ENCODE results near the gene ANXA6. TPM values are rescaled to one million over a fixed set of nuclear protein-coding genes. Genes with fewer than 3 reads are reported as not detected.

The ANXA6 gene
- total RNA-seq, 2 experiments from 2014 or later = 26.1 to 74.1 TPM

DNA sequence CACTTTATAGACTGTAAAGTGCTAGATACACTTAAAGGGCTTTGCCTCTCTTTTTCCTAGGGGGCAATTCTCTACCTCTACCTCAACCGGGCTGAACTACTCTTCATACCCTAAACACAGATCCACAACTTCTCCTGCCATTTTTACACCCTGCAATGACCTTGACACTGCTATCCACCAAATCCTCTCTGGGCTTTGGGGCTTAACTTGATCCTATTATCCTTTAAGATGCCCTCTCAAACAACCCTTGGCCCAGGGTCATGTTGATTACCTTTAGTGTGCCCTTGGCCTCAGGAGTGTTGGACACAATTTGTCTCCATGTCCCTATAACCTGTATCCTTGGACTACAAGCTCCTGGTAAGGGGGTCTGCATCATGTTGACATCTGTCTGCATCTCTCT, 19.5 kb downstream of the ANXA6 start:
- DNase-seq (ENCODE audit: low spot score) = no peak
- Histone ChIP-seq H4K20me1 (ENCODE audit: insufficient read depth, low read length) (no peaks in the 10 kb centered on the region), H3K4me1 (ENCODE audit: insufficient read depth, low read length, poor library complexity, severe bottlenecking) (peaks cover 92% of the 10 kb centered on the region), H3K9me3 (ENCODE audit: low read length) (no peaks in the 10 kb centered on the region), H3K4me2 (ENCODE audit: low read length) (no peak overlapping the region), H3K79me2 (ENCODE audit: insufficient read depth, low read depth, low read length) (no peaks in the 10 kb centered on the region), H3K4me3 (ENCODE audit: low read depth, low read length, poor library complexity, severe bottlenecking) (no peak overlapping the region), H2AFZ (ENCODE audit: low read length) (no peak overlapping the region), H3K27ac (ENCODE audit: low read depth, low read length, poor library complexity, severe bottlenecking) (no peak overlapping the region), H3K9me2 (ENCODE audit: insufficient read depth, low read length) (no peaks in the 10 kb centered on the region), H3K36me3 (ENCODE audit: insufficient read depth, low read length) (peaks cover 6% of the 10 kb centered on the region; the same call in 1 of the 2 replicates)
- no TSS peak for BruUV-seq (replicated peaks)
- ChIA-PET POLR2A (interaction anchor here (0.9 to 5.3 kb wide), 3 partner anchors 12 to 75 kb away, joined by 3 to 42 read pairs (median 3); no protein-coding TSS in a partner anchor), CTCF (ENCODE audit: unreplicated experiment) (interaction anchor here (1.0 kb wide), 1 partner anchor 12 kb away, joined by 3 read pairs; no protein-coding TSS in a partner anchor)
- intact Hi-C loops (cut with micrococcal nuclease; ENCODE audit: unreplicated experiment) = no loop called here
- no peak for TF ChIP-seq EZH2phosphoT487 (IDR thresholded peaks at IDR 0.05; ENCODE audit: borderline replicate concordance, low read depth, low read length)
- TF ChIP-seq, protein P1, sequence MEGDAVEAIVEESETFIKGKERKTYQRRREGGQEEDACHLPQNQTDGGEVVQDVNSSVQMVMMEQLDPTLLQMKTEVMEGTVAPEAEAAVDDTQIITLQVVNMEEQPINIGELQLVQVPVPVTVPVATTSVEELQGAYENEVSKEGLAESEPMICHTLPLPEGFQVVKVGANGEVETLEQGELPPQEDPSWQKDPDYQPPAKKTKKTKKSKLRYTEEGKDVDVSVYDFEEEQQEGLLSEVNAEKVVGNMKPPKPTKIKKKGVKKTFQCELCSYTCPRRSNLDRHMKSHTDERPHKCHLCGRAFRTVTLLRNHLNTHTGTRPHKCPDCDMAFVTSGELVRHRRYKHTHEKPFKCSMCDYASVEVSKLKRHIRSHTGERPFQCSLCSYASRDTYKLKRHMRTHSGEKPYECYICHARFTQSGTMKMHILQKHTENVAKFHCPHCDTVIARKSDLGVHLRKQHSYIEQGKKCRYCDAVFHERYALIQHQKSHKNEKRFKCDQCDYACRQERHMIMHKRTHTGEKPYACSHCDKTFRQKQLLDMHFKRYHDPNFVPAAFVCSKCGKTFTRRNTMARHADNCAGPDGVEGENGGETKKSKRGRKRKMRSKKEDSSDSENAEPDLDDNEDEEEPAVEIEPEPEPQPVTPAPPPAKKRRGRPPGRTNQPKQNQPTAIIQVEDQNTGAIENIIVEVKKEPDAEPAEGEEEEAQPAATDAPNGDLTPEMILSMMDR (conservative IDR thresholded peaks at IDR 0.05; ENCODE audit: low read length) = no peak

DNA sequence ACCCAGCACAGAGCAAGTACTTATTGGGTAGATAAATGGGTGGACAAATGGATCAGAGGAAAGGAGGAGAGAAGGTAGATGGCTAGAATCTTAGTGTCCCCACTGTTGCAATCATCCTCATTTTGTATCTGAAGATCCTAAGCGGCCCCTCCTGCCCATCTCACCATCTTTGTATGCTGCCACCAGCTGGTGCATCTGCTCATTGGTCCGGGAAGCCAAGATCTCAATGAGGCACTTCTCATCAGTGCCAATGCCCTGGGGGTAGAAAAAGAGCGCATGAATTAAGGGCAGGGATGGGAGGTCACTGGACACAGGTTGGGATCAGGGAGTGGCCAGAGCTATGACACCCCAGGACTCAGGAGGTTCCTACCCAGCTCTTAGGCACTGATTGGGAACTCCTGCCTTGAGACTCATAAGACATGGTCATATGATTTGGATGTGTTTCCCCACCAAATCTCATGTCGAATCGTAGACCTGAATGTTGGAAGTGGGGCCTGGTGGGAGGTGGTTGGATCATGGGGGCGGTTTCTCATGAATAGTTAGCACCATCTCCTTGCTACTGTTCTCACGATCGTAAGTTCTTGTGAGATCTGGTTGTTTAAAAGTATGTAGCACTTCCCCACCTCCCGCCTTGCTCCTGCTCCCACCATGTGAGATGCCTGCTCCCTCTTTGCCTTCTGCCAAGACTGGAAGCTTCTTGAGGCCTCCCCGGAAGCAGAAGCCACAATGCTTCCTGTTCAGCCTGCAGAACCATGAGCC, 20.3 kb downstream of the ANXA6 start:
- POLR2A ChIA-PET = interaction anchor here (0.5 to 5.3 kb wide), 4 partner anchors 12 to 565 kb away, joined by 3 to 42 read pairs (median 3); no protein-coding TSS in a partner anchor
- no peaks in the 10 kb centered on the region for H3K9me3 ChIP-seq (ENCODE audit: low read length)
- intact Hi-C loops (cut with micrococcal nuclease; ENCODE audit: unreplicated experiment) = no loop called here
- H3K4me3 ChIP-seq (ENCODE audit: low read depth, low read length, poor library complexity, severe bottlenecking) = no peak overlapping the region
- no peaks in the 10 kb centered on the region for H3K9me2 ChIP-seq (ENCODE audit: insufficient read depth, low read length)
- no peak overlapping the region for H3K27ac ChIP-seq (ENCODE audit: low read depth, low read length, poor library complexity, severe bottlenecking)
- no TSS peak for BruUV-seq (replicated peaks)
- H3K4me1 ChIP-seq (ENCODE audit: insufficient read depth, low read length, poor library complexity, severe bottlenecking) = peaks cover 92% of the 10 kb centered on the region
- DNase-seq (ENCODE audit: low spot score) = no peak
- H3K79me2 ChIP-seq (ENCODE audit: insufficient read depth, low read depth, low read length) = no peaks in the 10 kb centered on the region
- H3K36me3 ChIP-seq (ENCODE audit: insufficient read depth, low read length) = peaks cover 6% of the 10 kb centered on the region; the same call in 1 of the 2 replicates
- no peaks in the 10 kb centered on the region for H4K20me1 ChIP-seq (ENCODE audit: insufficient read depth, low read length)
- no peak overlapping the region for H2AFZ ChIP-seq (ENCODE audit: low read length)
- H3K4me2 ChIP-seq (ENCODE audit: low read length) = no peak overlapping the region
- CTCF ChIA-PET (ENCODE audit: unreplicated experiment) = no interaction called here
- TF ChIP-seq, protein P1 (conservative IDR thresholded peaks at IDR 0.05; ENCODE audit: low read length) = peak; percentile 57
- no peak for TF ChIP-seq EZH2phosphoT487 (IDR thresholded peaks at IDR 0.05; ENCODE audit: borderline replicate concordance, low read depth, low read length)

DNA sequence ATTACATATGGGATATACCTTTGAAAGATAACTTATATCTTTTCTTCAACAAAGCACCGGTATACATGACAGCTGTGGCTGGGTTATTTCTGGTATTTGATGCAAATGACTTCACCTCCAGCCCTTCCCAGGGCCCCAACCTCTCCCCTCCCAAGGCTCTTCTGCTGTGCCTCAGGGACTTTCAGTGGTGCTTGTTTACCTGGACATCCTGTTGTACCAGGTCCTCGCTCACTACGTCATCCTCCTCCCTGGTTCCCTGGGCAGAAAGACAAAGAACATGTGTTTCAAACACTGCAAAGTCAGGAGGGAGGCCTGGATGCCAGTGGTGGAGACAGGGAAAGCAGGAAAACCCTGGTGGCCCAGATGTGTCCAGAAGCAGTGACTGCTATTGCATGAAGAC, 23.4 kb downstream of the ANXA6 start:
- BruUV-seq (replicated peaks) = no TSS peak
- ChIA-PET CTCF (ENCODE audit: unreplicated experiment) (interaction anchor here (1.3 to 2.2 kb wide), 3 partner anchors 8 to 16 kb away, joined by 3 to 13 read pairs (median 7); no protein-coding TSS in a partner anchor), POLR2A (interaction anchor here (0.6 to 8.5 kb wide), 7 partner anchors 9 to 51 kb away, joined by 3 to 83 read pairs (median 3); no protein-coding TSS in a partner anchor)
- H3K9me3 ChIP-seq (ENCODE audit: low read length) = no peaks in the 10 kb centered on the region
- peak overlapping the region; percentile 84 for H3K27ac ChIP-seq (ENCODE audit: low read depth, low read length, poor library complexity, severe bottlenecking)
- peaks cover 15% of the 10 kb centered on the region; the same call in 1 of the 2 replicates for H3K36me3 ChIP-seq (ENCODE audit: insufficient read depth, low read length)
- H3K9me2 ChIP-seq (ENCODE audit: insufficient read depth, low read length) = no peaks in the 10 kb centered on the region
- peak overlapping the region; percentile 37 for H3K4me3 ChIP-seq (ENCODE audit: low read depth, low read length, poor library complexity, severe bottlenecking)
- peak; percentile 61 for DNase-seq (ENCODE audit: low spot score)
- H4K20me1 ChIP-seq (ENCODE audit: insufficient read depth, low read length) = no peaks in the 10 kb centered on the region
- TF ChIP-seq, protein P1 (conservative IDR thresholded peaks at IDR 0.05; ENCODE audit: low read length) = no peak
- TF ChIP-seq EZH2phosphoT487 (IDR thresholded peaks at IDR 0.05; ENCODE audit: borderline replicate concordance, low read depth, low read length) = no peak
- H3K4me2 ChIP-seq (ENCODE audit: low read length) = peak overlapping the region; percentile 71
- H2AFZ ChIP-seq (ENCODE audit: low read length) = no peak overlapping the region; the same call in 1 of the 2 replicates
- intact Hi-C loops (cut with micrococcal nuclease; ENCODE audit: unreplicated experiment) = no loop called here
- no peaks in the 10 kb centered on the region for H3K79me2 ChIP-seq (ENCODE audit: insufficient read depth, low read depth, low read length)
- peaks cover 93% of the 10 kb centered on the region for H3K4me1 ChIP-seq (ENCODE audit: insufficient read depth, low read length, poor library complexity, severe bottlenecking)

Measured in OCI-LY7 (cell line).